Pancreas (tissue), 10 donors: Measurements from ENCODE around the gene PRSS36. TPM values are rescaled to one million over a fixed set of nuclear protein-coding genes. Genes with fewer than 3 reads are reported as not detected.

ENCODE experiments used
- ATAC-seq, 4 donors: fragments of 200-7000 bp; cut with Tn5 transposase; one replicate each; pipeline versions ENCODE4 v1.8.0 to v1.9.1; 2020; ENCODE audit warnings: mild to moderate bottlenecking in 4 of 4, moderate library complexity in 4 of 4
- DNase-seq, 6 donors: peaks; one replicate each; pipeline ENCODE4 v3.0.0-alpha.2; 2020
- FAIRE-seq: peaks from 2 replicates; lab custom pipeline; 2012; peaks lifted over from hg19 to GRCh38; lab: Jason Lieb, UNC
- H3K27ac ChIP-seq, 4 donors: fragments of 200-600 bp; sonication (generic); 1 replicate in 3 of 4; 2 replicates in 1 of 4; pipeline versions ENCODE4 v1.5.0 to v1.8.0; 2020
- H3K27me3 ChIP-seq, 4 donors: fragments of 200-600 bp; one replicate each; pipeline ENCODE4 v1.8.0; 2021
- H3K36me3 ChIP-seq, 3 donors: fragments of 200-600 bp; sonication (generic) in 1 of 3; one replicate each; pipeline versions ENCODE4 v1.5.0 to v1.8.0; 2020 to 2021
- H3K4me1 ChIP-seq, 3 donors: fragments of 200-600 bp; one replicate each; pipeline ENCODE4 v1.8.0; 2021
- H3K4me3 ChIP-seq, 4 donors: fragments of 200-600 bp; sonication (generic) in 2 of 4; one replicate each; pipeline versions ENCODE4 v1.5.0 to v1.8.0; 2020 to 2021
- H3K9me3 ChIP-seq, 4 donors: fragments of 200-600 bp; one replicate each; pipeline ENCODE4 v1.8.0; 2021
- CTCF ChIP-seq, 4 donors: fragments of 200-600 bp; sonication (generic) in 3 of 4; IDR thresholded peaks; one replicate each; pipeline versions ENCODE4 v1.5.0 to v1.8.0; 2021; ENCODE audit warnings: antibody characterized with exemption in 4 of 4
- WGBS, 2 donors: extraction: QIAGEN DNeasy Blood & Tissue Kit; methylation state at CpG; one replicate each; pipeline ENCODE4 v1.1.7; 2013; 5-methylcytosine and 5-hydroxymethylcytosine counted together
- intact Hi-C, 3 donors: fragments of 100-400 bp; cut with DNase I; formaldehyde crosslinking; loops; one replicate each; pipeline versions ENCODE4 v1.11.1 to v1.14.2; 2022
- polyA plus RNA-seq, 2 donors: library from polyadenylated mRNA; stranded (reverse); fragments of 200-250 nt; gene quantifications; one replicate each; pipeline ENCODE4 v1.2.3, GENCODE V29; 2013
- total RNA-seq, 6 donors: library from RNA; stranded (reverse); fragmentation: NEBNext Ultra II Directional in 4 of 6; extraction: Animal tissue kit (Norgen Biotek cat#: 25700) in 4 of 6; gene quantifications; one replicate each; pipeline versions ENCODE4 v1.2.1 to v1.2.4, GENCODE V29; 2021 to 2023
- donor health status: healthy with polysubstance abuse.
- donor health status: DM: no; HTN: no; CAD: no; lungs with moderate emphysema.
- donor health status: DM: no; HTN: no; CAD: no.
- donor health status: control.
- donor health status: control.
- donor health status: Bipolar disorder and iron deficiency.
- donor health status: DM: yes; HTN: yes; CAD: no.
- donor health status: DM: no; HTN: no; CAD: no.
- donor health status: DM: no; HTN: no; CAD: no.
- donor health status: DM: yes; HTN: yes; CAD: no.

PRSS36 gene
- total and polyA plus RNA-seq, 8 donors: 0.14 to 3.1 (median 1.1) TPM

- Histone ChIP-seq H3K4me3 (no peak overlapping the region), H3K9me3 (no peaks in the 10 kb centered on the region), H3K36me3 (no peaks in the 10 kb centered on the region), H3K27me3 (no peaks in the 10 kb centered on the region), H3K4me1 (peaks cover 0 to 4% (median 0%) of the 10 kb centered on the region in 3 donors), H3K27ac (no peak overlapping the region)
- no peak for TF ChIP-seq CTCF (IDR thresholded peaks at IDR 0.05)
- FAIRE-seq: no peak
- DNase-seq: no peak
- 66 to 68% methylated on average over 4 of the region's 4 CpGs for WGBS, 2 donors
- intact Hi-C loops: loop anchor here in 1 of 3 donors (5.0 kb wide), 1 partner anchor 52 kb away; the partner anchor contains the start of gene PRSS36
- no peak for ATAC-seq
Observed at GRCh38 chr16:31099860-31100638, 49.8 kb downstream of the PRSS36 start.

- ATAC-seq: peak; percentile 94 to 96 (median 96)
Observed at GRCh38 chr16:31094424-31095120, 55.3 kb downstream of the PRSS36 start, which contains the start of gene VKORC1. Gene VKORC1, minus strand, starts transcription at chr16:31094797. Its CDS starts 68 bp downstream, at chr16:31094729.

GRCh38 chr16:31094088-31094423, 55.8 kb downstream of the PRSS36 start:
- no peaks in the 10 kb centered on the region for H3K9me3 ChIP-seq
- WGBS, 2 donors: 0 to 1% methylated on average over 20 of the region's 20 CpGs
- H3K4me3 ChIP-seq: peak overlapping the region; percentile 51 to 89 (median 82)
- FAIRE-seq (no peak), DNase-seq (peak in 4 of 6 donors; percentile 45 to 61 (median 56)), ATAC-seq (peak; percentile 33 to 44 (median 38))
- H3K36me3 ChIP-seq: peaks cover 0 to 9% (median 0%) of the 10 kb centered on the region in 3 donors
- intact Hi-C loops: no loop called here
- no peak for TF ChIP-seq CTCF (IDR thresholded peaks at IDR 0.05)
- peaks cover 0 to 11% (median 6%) of the 10 kb centered on the region in 3 donors for H3K4me1 ChIP-seq
- no peaks in the 10 kb centered on the region for H3K27me3 ChIP-seq
- peak overlapping the region; percentile 73 to 91 (median 80) for H3K27ac ChIP-seq

More at GRCh38 chr16:31094424-31095120, 55.3 kb downstream of the PRSS36 start, which contains the start of gene VKORC1:
- peak within 1 kb of the TSS; percentile 73 to 91 (median 80) for H3K27ac ChIP-seq
- peak; percentile 91 to 97 (median 96) for DNase-seq
- FAIRE-seq: no peak
- H3K4me3 ChIP-seq: peak within 1 kb of the TSS; percentile 51 to 89 (median 82)
- H3K27me3 ChIP-seq: no peaks in the 10 kb centered on the region
- intact Hi-C loops: loop anchor here in 1 of 3 donors (5.0 kb wide), 1 partner anchor 58 kb away; the partner anchor contains the start of gene PRSS36
- TF ChIP-seq CTCF (IDR thresholded peaks at IDR 0.05): no peak
- H3K36me3 ChIP-seq: peaks cover 0 to 9% (median 0%) of the 10 kb centered on the region in 3 donors
- H3K9me3 ChIP-seq: no peaks in the 10 kb centered on the region
- 0% methylated on average over 63 to 69 of the region's 69 CpGs for WGBS, 2 donors
- H3K4me1 ChIP-seq: peaks cover 0 to 11% (median 6%) of the 10 kb centered on the region in 3 donors

- Histone ChIP-seq H3K9me3 (no peaks in the 10 kb centered on the region), H3K36me3 (peaks cover 0 to 9% (median 0%) of the 10 kb centered on the region in 3 donors), H3K27me3 (no peaks in the 10 kb centered on the region), H3K27ac (no peak overlapping the region), H3K4me1 (peaks cover 0 to 11% (median 6%) of the 10 kb centered on the region in 3 donors), H3K4me3 (peak overlapping the region in 3 of 4 donors; percentile 51 to 89 (median 79))
- ATAC-seq (no peak), DNase-seq (peak in 4 of 6 donors; percentile 34 to 55 (median 50)), FAIRE-seq (no peak)
- WGBS, 2 donors: 36 to 42% methylated on average over 16 to 17 of the region's 17 CpGs
- intact Hi-C loops: no loop called here
- TF ChIP-seq CTCF (IDR thresholded peaks at IDR 0.05): no peak
Observed at GRCh38 chr16:31093132-31093703, 56.6 kb downstream of the PRSS36 start.
